Measurements from ENCODE around the gene GRIN2C. TPM values are rescaled to one million over a fixed set of nuclear protein-coding genes. Genes with fewer than 3 reads are reported as not detected.

The GRIN2C gene
- total RNA-seq, 1 experiment from 2014 or later, result not detected

GRCh38 chr17:74816905-74817620 lies 42.6 kb downstream of the GRIN2C start:
- no peaks in the 10 kb centered on the region for H3K27me3 ChIP-seq
- H3K4me3 ChIP-seq, result no peak overlapping the region
- H3K27ac ChIP-seq, result no peak overlapping the region
- H3K36me3 ChIP-seq, result no peaks in the 10 kb centered on the region; the same call in 1 of the 2 replicates
- no peaks in the 10 kb centered on the region for H3K4me1 ChIP-seq
- H3K9me3 ChIP-seq (replicated peaks), result no peaks in the 10 kb centered on the region
- no peak for DNase-seq

- Histone ChIP-seq H3K4me3 (no peak overlapping the region), H3K27me3 (no peaks in the 10 kb centered on the region), H3K27ac (no peak overlapping the region), H3K4me1 (no peaks in the 10 kb centered on the region), H3K9me3 (replicated peaks) (no peaks in the 10 kb centered on the region), H3K36me3 (no peaks in the 10 kb centered on the region; the same call in 1 of the 2 replicates)
- peak in 1 of 2 experiments; percentile 28 for DNase-seq
Measured at GRCh38 chr17:74815550-74816370, 43.9 kb downstream of the GRIN2C start.

- no peak for DNase-seq
- H3K36me3 ChIP-seq, result no peaks in the 10 kb centered on the region; the same call in 1 of the 2 replicates
- no peak overlapping the region for H3K4me3 ChIP-seq
- H3K27me3 ChIP-seq, result no peaks in the 10 kb centered on the region
- no peak overlapping the region for H3K27ac ChIP-seq
- H3K4me1 ChIP-seq, result no peaks in the 10 kb centered on the region
- no peaks in the 10 kb centered on the region for H3K9me3 ChIP-seq (replicated peaks)
Measured at GRCh38 chr17:74815067-74815466, 44.6 kb downstream of the GRIN2C start.

GRCh38 chr17:74814453-74814852 lies 45.2 kb downstream of the GRIN2C start:
- Histone ChIP-seq H3K4me1 (no peaks in the 10 kb centered on the region), H3K4me3 (no peak overlapping the region), H3K9me3 (replicated peaks) (no peaks in the 10 kb centered on the region), H3K27me3 (no peaks in the 10 kb centered on the region), H3K36me3 (no peaks in the 10 kb centered on the region; the same call in 1 of the 2 replicates), H3K27ac (no peak overlapping the region)
- DNase-seq, result no peak

GRCh38 chr17:74812109-74813009 lies 47.3 kb downstream of the GRIN2C start:
- H3K27ac ChIP-seq, result no peak overlapping the region
- no peak overlapping the region for H3K4me3 ChIP-seq
- H3K27me3 ChIP-seq, result no peaks in the 10 kb centered on the region
- no peaks in the 10 kb centered on the region for H3K4me1 ChIP-seq
- no peaks in the 10 kb centered on the region; the same call in 1 of the 2 replicates for H3K36me3 ChIP-seq
- H3K9me3 ChIP-seq (replicated peaks), result no peaks in the 10 kb centered on the region
- DNase-seq, result no peak

GRCh38 chr17:74810699-74811485 lies 48.8 kb downstream of the GRIN2C start:
- no peaks in the 10 kb centered on the region for H3K4me1 ChIP-seq
- no peaks in the 10 kb centered on the region for H3K9me3 ChIP-seq (replicated peaks)
- no peak overlapping the region for H3K4me3 ChIP-seq
- H3K36me3 ChIP-seq, result no peaks in the 10 kb centered on the region; the same call in 1 of the 2 replicates
- H3K27ac ChIP-seq, result no peak overlapping the region
- no peaks in the 10 kb centered on the region for H3K27me3 ChIP-seq
- no peak for DNase-seq

- Histone ChIP-seq H3K4me3 (no peak overlapping the region), H3K9me3 (replicated peaks) (no peaks in the 10 kb centered on the region), H3K27me3 (no peaks in the 10 kb centered on the region), H3K4me1 (no peaks in the 10 kb centered on the region), H3K27ac (no peak overlapping the region), H3K36me3 (no peaks in the 10 kb centered on the region)
- no peak for DNase-seq
Measured at GRCh38 chr17:74808714-74809430, 50.8 kb downstream of the GRIN2C start.

GRCh38 chr17:74807925-74808324 lies 51.8 kb downstream of the GRIN2C start:
- DNase-seq, result peak; percentile 39 to 41
- Histone ChIP-seq H3K9me3 (replicated peaks) (no peaks in the 10 kb centered on the region), H3K4me1 (no peaks in the 10 kb centered on the region), H3K27ac (no peak overlapping the region), H3K36me3 (no peaks in the 10 kb centered on the region), H3K4me3 (no peak overlapping the region), H3K27me3 (no peaks in the 10 kb centered on the region)

GRCh38 chr17:74807441-74807840 lies 52.2 kb downstream of the GRIN2C start:
- DNase-seq, result no peak
- no peak overlapping the region for H3K27ac ChIP-seq

GRCh38 chr17:74806334-74806733 lies 53.4 kb downstream of the GRIN2C start:
- Histone ChIP-seq H3K9me3 (replicated peaks) (no peaks in the 10 kb centered on the region), H3K4me3 (no peak overlapping the region), H3K27ac (no peak overlapping the region), H3K27me3 (no peaks in the 10 kb centered on the region), H3K36me3 (no peaks in the 10 kb centered on the region), H3K4me1 (no peaks in the 10 kb centered on the region)
- DNase-seq, result no peak

More at GRCh38 chr17:74807441-74807840, 52.2 kb downstream of the GRIN2C start:
- H3K4me3 ChIP-seq, result no peak overlapping the region
- no peaks in the 10 kb centered on the region for H3K36me3 ChIP-seq
- no peaks in the 10 kb centered on the region for H3K9me3 ChIP-seq (replicated peaks)
- H3K27me3 ChIP-seq, result no peaks in the 10 kb centered on the region
- H3K4me1 ChIP-seq, result no peaks in the 10 kb centered on the region

GRCh38 chr17:74805591-74805991 lies 54.1 kb downstream of the GRIN2C start:
- DNase-seq, result no peak
- H3K4me3 ChIP-seq, result no peak overlapping the region
- H3K36me3 ChIP-seq, result no peaks in the 10 kb centered on the region
- H3K27me3 ChIP-seq, result no peaks in the 10 kb centered on the region
- H3K27ac ChIP-seq, result no peak overlapping the region
- no peaks in the 10 kb centered on the region for H3K4me1 ChIP-seq
- no peaks in the 10 kb centered on the region for H3K9me3 ChIP-seq (replicated peaks)

- H3K4me3 ChIP-seq, result no peak overlapping the region
- no peak overlapping the region for H3K27ac ChIP-seq
- no peaks in the 10 kb centered on the region for H3K4me1 ChIP-seq
- H3K27me3 ChIP-seq, result no peaks in the 10 kb centered on the region
- no peaks in the 10 kb centered on the region for H3K36me3 ChIP-seq
- H3K9me3 ChIP-seq (replicated peaks), result no peaks in the 10 kb centered on the region
- no peak for DNase-seq
Measured at GRCh38 chr17:74804683-74805082, 55.0 kb downstream of the GRIN2C start.

- Histone ChIP-seq H3K4me1 (no peaks in the 10 kb centered on the region), H3K27ac (no peak overlapping the region), H3K27me3 (no peaks in the 10 kb centered on the region), H3K36me3 (0 out of 2 replicates have a peak, but pooled peaks cover 5% of the 10 kb centered on the region), H3K9me3 (replicated peaks) (no peaks in the 10 kb centered on the region), H3K4me3 (no peak overlapping the region)
- no peak for DNase-seq
Measured at GRCh38 chr17:74803971-74804370, 55.7 kb downstream of the GRIN2C start.

Data from SJCRH30 (cell line).